ENCODE data around the gene GRM4.

DNA sequence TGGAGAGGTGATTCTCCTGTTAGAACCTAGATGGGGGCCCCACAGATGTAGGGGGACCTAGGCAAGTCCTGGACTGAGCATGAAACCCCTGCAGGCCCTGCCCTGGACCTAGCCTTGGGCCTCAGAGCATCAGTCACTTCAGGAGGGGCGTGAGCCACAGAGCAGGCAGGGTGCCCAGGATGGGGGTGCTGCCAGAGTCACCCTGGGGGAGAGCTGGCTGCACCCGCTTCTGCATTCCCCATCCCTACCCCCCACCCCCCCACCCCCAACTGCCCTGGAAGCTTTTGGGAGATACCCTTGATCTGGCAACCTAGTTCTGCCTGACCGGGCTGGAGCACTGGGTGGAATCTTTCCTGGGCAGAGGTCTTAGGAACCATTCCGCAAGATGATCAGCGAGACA lies 125.6 kb downstream of the GRM4 start:
- TF ChIP-seq POLR2A (IDR thresholded peaks at IDR 0.05; ENCODE audit: low read length), result no peak
- no peak for TF ChIP-seq GATA1 (IDR thresholded peaks at IDR 0.05; ENCODE audit: low read depth, low read length)
